Jurkat, Clone E6-1 (cell line): ENCODE data around the gene RBM14.

Experiments used
- DNase-seq: peaks from one replicate; pipeline ENCODE4 v3.0.0-alpha.2; 2011; ENCODE audit warnings: low read depth, low spot score
- H3K4me3 ChIP-seq: 2 replicates; pipeline ENCODE4 v1.5.1; 2011; ENCODE audit warnings: mild to moderate bottlenecking, low read length, control low read depth, moderate library complexity

RBM14 gene

DNA sequence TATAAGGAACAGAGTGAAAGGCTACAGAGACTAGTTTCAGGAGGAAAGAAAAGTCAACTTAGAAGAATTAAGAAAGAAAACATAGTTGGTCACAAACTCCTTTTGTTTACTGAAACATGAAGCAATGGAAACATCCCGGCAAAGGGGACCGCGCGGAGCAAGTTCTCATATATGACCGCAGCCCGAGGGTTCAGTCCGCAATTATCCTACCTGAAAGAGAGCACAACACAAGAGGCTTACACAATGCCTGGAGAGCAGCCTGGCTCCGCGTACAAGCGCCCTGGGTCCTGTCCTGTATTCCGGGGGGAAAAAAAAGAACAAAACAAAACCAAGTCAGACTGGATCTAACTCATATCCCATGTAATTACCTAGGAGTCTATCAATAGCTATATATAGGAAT lies 48.9 kb downstream of the RBM14 start:
- H3K4me3 ChIP-seq, result no peak overlapping the region
- DNase-seq, result no peak

DNA sequence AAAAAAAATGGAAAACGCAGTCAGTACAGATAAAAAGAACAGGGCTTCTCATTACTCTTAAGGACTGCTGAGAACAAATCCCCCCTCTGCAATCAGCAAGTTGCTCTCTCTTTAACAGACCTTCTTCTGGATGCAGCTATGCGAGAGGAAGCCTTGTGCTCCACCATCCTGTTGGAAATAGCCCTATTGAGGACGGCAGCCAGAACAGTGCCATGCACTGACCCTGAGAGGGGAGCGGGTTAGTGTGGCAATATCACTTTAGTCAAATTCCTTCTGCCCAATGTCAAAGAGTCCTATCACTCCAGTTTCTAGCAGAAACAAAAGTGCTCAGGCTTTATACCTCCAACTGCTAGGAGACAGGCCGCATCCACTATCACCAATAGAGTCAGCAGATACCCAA lies 54.4 kb downstream of the RBM14 start:
- no peak overlapping the region for H3K4me3 ChIP-seq
- DNase-seq, result no peak

DNA sequence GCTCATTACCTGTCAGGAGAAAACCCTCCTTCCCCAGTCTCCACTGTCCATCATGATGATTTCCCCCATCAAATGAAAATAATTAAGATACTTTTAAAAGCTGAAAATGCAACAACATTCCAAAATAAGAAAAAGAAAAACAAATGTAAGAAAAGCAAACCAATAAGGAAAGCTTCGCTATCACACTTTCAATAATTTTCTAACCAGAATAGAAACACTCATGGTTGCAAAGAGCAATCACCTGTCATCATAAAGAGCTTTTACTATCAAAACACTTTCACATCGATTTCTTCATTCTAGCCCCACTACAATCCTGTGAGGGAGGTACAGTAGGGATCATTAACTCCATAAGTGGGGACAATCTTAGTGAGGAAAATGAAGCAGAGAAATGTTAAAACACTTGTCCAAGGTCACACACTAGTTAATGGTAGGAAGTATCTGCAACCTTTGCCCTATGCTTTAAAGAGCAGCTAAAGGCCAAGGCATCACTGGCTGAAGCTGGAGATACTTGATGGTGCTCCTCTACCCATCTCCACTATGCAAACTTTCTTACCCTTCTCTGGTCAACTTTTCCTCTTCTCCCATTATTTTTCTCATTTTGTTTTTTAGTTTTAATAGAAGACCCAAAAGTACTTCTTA lies 58.7 kb downstream of the RBM14 start:
- H3K4me3 ChIP-seq, result no peak overlapping the region

DNA sequence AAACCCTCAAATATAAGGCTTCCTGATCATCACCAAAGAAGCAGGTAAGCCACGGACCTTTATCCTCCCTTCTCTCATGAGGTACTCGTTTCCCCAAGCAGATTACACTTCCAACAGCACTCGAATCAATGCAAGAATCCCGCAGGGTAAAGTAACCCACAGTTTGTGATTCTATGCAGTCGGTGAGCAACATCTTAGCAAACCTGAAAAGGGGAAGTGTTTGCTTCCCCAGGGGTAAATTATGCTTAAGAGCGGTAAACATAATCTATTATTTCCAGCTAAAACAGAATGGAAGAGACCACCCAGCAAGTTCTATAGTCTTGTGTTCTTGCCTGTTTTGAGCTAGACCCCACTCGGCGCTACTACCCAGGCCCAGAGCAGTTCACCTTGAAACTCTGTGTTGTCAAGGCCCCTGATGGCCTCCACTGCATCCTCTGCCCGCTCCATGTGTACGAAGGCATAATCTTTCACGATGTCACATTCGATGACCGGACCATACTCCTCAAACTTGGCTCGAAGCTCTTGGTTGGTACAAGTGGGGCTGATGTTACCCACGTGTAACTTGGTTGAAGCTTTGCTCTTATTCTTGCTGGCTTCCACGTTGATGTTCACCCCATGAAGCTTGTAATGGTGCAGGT lies 60.0 kb downstream of the RBM14 start:
- DNase-seq, result no peak
- peak overlapping the region; percentile 86 for H3K4me3 ChIP-seq

More for the DNA sequence above, 58.7 kb downstream of the RBM14 start:
- no peak for DNase-seq
